HL-60 (cell line): ENCODE results near the gene IL17RA.

ENCODE experiments used
- GABPA ChIP-seq: IDR thresholded peaks from 2 replicates; pipeline ENCODE4 v1.6.1; 2012; ENCODE audit warnings: low read depth
- POLR2AphosphoS5 ChIP-seq: IDR thresholded peaks from 2 replicates; pipeline ENCODE4 v1.6.1; 2012; ENCODE audit warnings: low read depth
- TF ChIP-seq, protein P1 (sequence below): IDR thresholded peaks from one replicate; pipeline ENCODE4 v1.5.1; 2011; ENCODE audit warnings: low read length, control low read depth, inconsistent platforms; ENCODE audit not compliant: insufficient read depth

DNA sequence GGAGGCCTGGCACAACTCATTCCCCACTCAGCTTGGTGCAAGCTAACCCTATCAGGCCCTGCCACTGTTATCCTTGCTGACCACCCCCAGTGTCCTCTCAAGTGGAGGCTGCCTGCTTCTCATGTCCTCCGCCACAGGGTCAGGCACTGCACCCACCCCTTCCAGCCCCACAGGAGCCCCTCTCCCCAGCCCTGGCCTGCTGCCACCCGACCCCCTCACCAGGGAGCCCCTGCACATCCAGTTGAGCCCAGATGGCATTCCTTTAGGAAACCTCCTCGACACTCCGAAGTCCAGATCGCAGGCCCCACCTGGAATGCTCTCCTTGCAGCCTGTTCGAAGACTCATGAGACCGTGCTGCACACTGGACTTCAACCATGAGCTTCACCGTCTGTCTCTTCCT, 28.0 kb upstream of the IL17RA start:
- TF ChIP-seq, protein P1, sequence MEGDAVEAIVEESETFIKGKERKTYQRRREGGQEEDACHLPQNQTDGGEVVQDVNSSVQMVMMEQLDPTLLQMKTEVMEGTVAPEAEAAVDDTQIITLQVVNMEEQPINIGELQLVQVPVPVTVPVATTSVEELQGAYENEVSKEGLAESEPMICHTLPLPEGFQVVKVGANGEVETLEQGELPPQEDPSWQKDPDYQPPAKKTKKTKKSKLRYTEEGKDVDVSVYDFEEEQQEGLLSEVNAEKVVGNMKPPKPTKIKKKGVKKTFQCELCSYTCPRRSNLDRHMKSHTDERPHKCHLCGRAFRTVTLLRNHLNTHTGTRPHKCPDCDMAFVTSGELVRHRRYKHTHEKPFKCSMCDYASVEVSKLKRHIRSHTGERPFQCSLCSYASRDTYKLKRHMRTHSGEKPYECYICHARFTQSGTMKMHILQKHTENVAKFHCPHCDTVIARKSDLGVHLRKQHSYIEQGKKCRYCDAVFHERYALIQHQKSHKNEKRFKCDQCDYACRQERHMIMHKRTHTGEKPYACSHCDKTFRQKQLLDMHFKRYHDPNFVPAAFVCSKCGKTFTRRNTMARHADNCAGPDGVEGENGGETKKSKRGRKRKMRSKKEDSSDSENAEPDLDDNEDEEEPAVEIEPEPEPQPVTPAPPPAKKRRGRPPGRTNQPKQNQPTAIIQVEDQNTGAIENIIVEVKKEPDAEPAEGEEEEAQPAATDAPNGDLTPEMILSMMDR: no peak
- TF ChIP-seq POLR2AphosphoS5: no peak
- no peak for TF ChIP-seq GABPA
